Measurements from ENCODE around the gene EFNA5.

- TF ChIP-seq SUZ12 (IDR thresholded peaks at IDR 0.05; ENCODE audit: extremely low read depth, insufficient read depth, insufficient read length) (no peak), YY1 (IDR thresholded peaks at IDR 0.05; ENCODE audit: insufficient read depth, insufficient read length) (no peak)
Observed at GRCh38 chr5:107474361-107474715, 196.4 kb downstream of the EFNA5 start.

All from NT2/D1 (cell line).